H1 (cell line): ENCODE measurements around the gene PLD5. TPM values are rescaled to one million over a fixed set of nuclear protein-coding genes. Genes with fewer than 3 reads are reported as not detected.

ENCODE experiments used
- CTCF ChIA-PET: fragments of 300-600 bp; sonication (Branson Sonifier 250); formaldehyde crosslinking; loops from one replicate; lab custom pipeline; 2021; ENCODE audit not compliant: partially characterized antibody; lab: Charles Lee
- POLR2A ChIA-PET: fragments of 300-600 bp; sonication (Branson Sonifier 250); formaldehyde crosslinking; loops from one replicate; lab custom pipeline; 2021; ENCODE audit warnings: inconsistent platforms; ENCODE audit not compliant: partially characterized antibody; lab: Charles Lee
- DNase-seq, 2 experiments: peaks; one replicate each; pipeline versions ENCODE4 v3.0.0 to v3.0.0-alpha.2; 2010 to 2022; ENCODE audit warnings: low spot score in 2 of 2, low read depth in 1 of 2, mixed read lengths in 1 of 2
- FAIRE-seq: peaks from 2 replicates; lab custom pipeline; 2011; peaks lifted over from hg19 to GRCh38; lab: Jason Lieb, UNC
- H2AFZ ChIP-seq: 2 replicates; pipeline ENCODE4 v1.8.1; 2012; ENCODE audit warnings: low read length, inconsistent platforms
- H2AK5ac ChIP-seq: 2 replicates; pipeline ENCODE4 v1.6.1; 2013; ENCODE audit warnings: low read depth, low read length
- H2BK120ac ChIP-seq: replicated peaks from 2 replicates; pipeline ENCODE3; 2013; ENCODE audit warnings: low read depth, low read length, inconsistent platforms
- H2BK12ac ChIP-seq: 2 replicates; pipeline ENCODE4 v1.6.1; 2013; ENCODE audit warnings: low read depth, low read length
- H2BK15ac ChIP-seq: 2 replicates; pipeline ENCODE4 v1.6.1; 2013; ENCODE audit warnings: low read length
- H2BK20ac ChIP-seq: 2 replicates; pipeline ENCODE4 v1.6.1; 2013; ENCODE audit warnings: low read length
- H2BK5ac ChIP-seq: 2 replicates; pipeline ENCODE4 v1.6.1; 2013; ENCODE audit warnings: low read depth, low read length
- H3K14ac ChIP-seq: 2 replicates; pipeline ENCODE4 v1.6.1; 2013; ENCODE audit warnings: inconsistent platforms; ENCODE audit not compliant: insufficient read length
- H3K18ac ChIP-seq: 2 replicates; pipeline ENCODE4 v1.6.1; 2013; ENCODE audit warnings: low read length; ENCODE audit errors: extremely low read depth
- H3K23ac ChIP-seq: 2 replicates; pipeline ENCODE4 v1.6.1; 2013; ENCODE audit warnings: inconsistent platforms; ENCODE audit not compliant: insufficient read length
- H3K23me2 ChIP-seq: 2 replicates; pipeline ENCODE4 v1.6.1; 2013; ENCODE audit warnings: low read depth, low read length
- H3K27ac ChIP-seq: 2 replicates; pipeline ENCODE4 v1.6.1; 2011; ENCODE audit warnings: low read depth, low read length, inconsistent platforms
- H3K27me3 ChIP-seq, 4 experiments: replicated peaks in 1 of 4; 1 replicate in 1 of 4; 2 replicates in 3 of 4; pipeline versions ENCODE4 v1.6.1 to v1.8.1; 2011 to 2013; ENCODE audit warnings: low read length in 3 of 4, mild to moderate bottlenecking in 3 of 4, inconsistent platforms in 2 of 4, mixed read lengths in 2 of 4, moderate library complexity in 1 of 4; ENCODE audit not compliant: control insufficient read depth in 3 of 4, insufficient read depth in 3 of 4; ENCODE audit errors: extremely low read depth in 1 of 4
- H3K36me3 ChIP-seq, 4 experiments: 2 replicates each; pipeline versions ENCODE4 v1.6.1 to v1.8.1; 2011 to 2013; ENCODE audit warnings: mild to moderate bottlenecking in 4 of 4, low read length in 3 of 4, moderate library complexity in 2 of 4, control low read depth in 1 of 4, inconsistent platforms in 1 of 4; ENCODE audit not compliant: insufficient read depth in 4 of 4, control insufficient read depth in 2 of 4
- H3K4ac ChIP-seq: replicated peaks from 2 replicates; pipeline ENCODE3; 2013; ENCODE audit warnings: low read length, low read depth, mixed read lengths, inconsistent platforms; ENCODE audit not compliant: insufficient read length
- H3K4me1 ChIP-seq, 4 experiments: replicated peaks in 1 of 4; 1 replicate in 1 of 4; 2 replicates in 3 of 4; pipeline versions ENCODE4 v1.6.1 to v1.8.1; 2011 to 2013; ENCODE audit warnings: low read length in 3 of 4, inconsistent platforms in 2 of 4, mixed read lengths in 1 of 4; ENCODE audit not compliant: insufficient read depth in 4 of 4, control insufficient read depth in 3 of 4
- H3K4me2 ChIP-seq, 2 experiments: 2 replicates each; pipeline versions ENCODE4 v1.6.1 to v1.8.1; 2011 to 2013; ENCODE audit warnings: low read depth in 2 of 2, low read length in 2 of 2, control low read depth in 1 of 2, inconsistent platforms in 1 of 2, mild to moderate bottlenecking in 1 of 2; ENCODE audit not compliant: insufficient read depth in 1 of 2
- H3K4me3 ChIP-seq, 4 experiments: fragments of 200-600, 300-600 bp in 1 of 4; sonication (generic), shearing (Covaris generic), sonication (Bioruptor Twin) in 1 of 4; 2 replicates each; pipeline versions ENCODE4 v1.5.1 to v1.8.1; 2011 to 2016; ENCODE audit warnings: low read length in 4 of 4, low read depth in 3 of 4, control low read depth in 2 of 4, inconsistent platforms in 2 of 4, mild to moderate bottlenecking in 2 of 4, mixed read lengths in 1 of 4, moderate library complexity in 1 of 4; ENCODE audit not compliant: insufficient read depth in 2 of 4; ENCODE audit errors: extremely low read depth in 1 of 4
- H3K56ac ChIP-seq: replicated peaks from 2 replicates; pipeline ENCODE3; 2013; ENCODE audit warnings: low read depth, mild to moderate bottlenecking, mixed read lengths, low read length, inconsistent platforms; ENCODE audit not compliant: insufficient read length
- H3K79me1 ChIP-seq: 2 replicates; pipeline ENCODE4 v1.6.1; 2013; ENCODE audit warnings: low read depth, low read length, control low read depth
- H3K79me2 ChIP-seq, 2 experiments: 2 replicates each; pipeline versions ENCODE4 v1.6.1 to v1.8.1; 2012 to 2013; ENCODE audit warnings: low read length in 2 of 2, mild to moderate bottlenecking in 2 of 2, inconsistent platforms in 1 of 2; ENCODE audit not compliant: insufficient read depth in 2 of 2, control insufficient read depth in 1 of 2
- H3K9ac ChIP-seq, 4 experiments: replicated peaks in 1 of 4; 1 replicate in 1 of 4; 2 replicates in 3 of 4; pipeline versions ENCODE4 v1.6.1 to v1.8.1; 2011 to 2013; ENCODE audit warnings: low read depth in 3 of 4, low read length in 3 of 4, control low read depth in 2 of 4, mild to moderate bottlenecking in 2 of 4, moderate library complexity in 2 of 4, inconsistent platforms in 1 of 4; ENCODE audit errors: extremely low read depth in 1 of 4
- H3K9me3 ChIP-seq, 2 experiments: 2 replicates each; pipeline versions ENCODE4 v1.6.1 to v1.8.1; 2012 to 2013; ENCODE audit warnings: mild to moderate bottlenecking in 2 of 2, moderate library complexity in 2 of 2, control low read depth in 1 of 2, inconsistent platforms in 1 of 2, low read depth in 1 of 2, low read length in 1 of 2, mixed read lengths in 1 of 2; ENCODE audit not compliant: insufficient read depth in 2 of 2
- H4K20me1 ChIP-seq, 2 experiments: replicated peaks in 1 of 2; 2 replicates each; pipeline versions ENCODE3 to v1.8.1; 2011 to 2013; ENCODE audit warnings: inconsistent platforms in 2 of 2, low read length in 2 of 2, mild to moderate bottlenecking in 1 of 2; ENCODE audit not compliant: insufficient read depth in 2 of 2, control insufficient read depth in 1 of 2
- H4K5ac ChIP-seq: 2 replicates; pipeline ENCODE4 v1.6.1; 2013; ENCODE audit warnings: low read length, low read depth, mixed read lengths, inconsistent platforms; ENCODE audit not compliant: insufficient read length
- H4K8ac ChIP-seq: 2 replicates; pipeline ENCODE4 v1.8.0; 2013; ENCODE audit warnings: mild to moderate bottlenecking, moderate library complexity, low read length, inconsistent platforms; ENCODE audit not compliant: insufficient read depth; ENCODE audit errors: extremely low read depth
- H4K91ac ChIP-seq: replicated peaks from 2 replicates; pipeline ENCODE3; 2013; ENCODE audit warnings: low read length, mixed read lengths, inconsistent platforms; ENCODE audit not compliant: insufficient read length
- YY1 ChIP-seq: IDR thresholded peaks from 2 replicates; pipeline ENCODE4 v1.6.1; 2011; ENCODE audit warnings: low read depth, mild to moderate bottlenecking, low read length
- WGBS, 2 experiments: shearing (Covaris generic) in 1 of 2; methylation state at CpG; one replicate each; pipeline versions ENCODE4 v1.1.6 to v1.1.7; 2013 to 2015; ENCODE audit warnings: low lambda C conversion rate in 2 of 2, mixed read lengths in 2 of 2, inconsistent platforms in 1 of 2, low coverage in 1 of 2, missing lambda C conversion rate in 1 of 2; ENCODE audit not compliant: insufficient replicate concordance in 2 of 2, insufficient coverage in 1 of 2, insufficient read length in 1 of 2; ENCODE audit errors: extremely low coverage in 1 of 2, missing lambda C conversion rate in 1 of 2; 5-methylcytosine and 5-hydroxymethylcytosine counted together
- polyA plus RNA-seq, 7 experiments: library from polyadenylated mRNA; depleted of rRNA in 3 of 7; stranded (reverse) in 5 of 7; unstranded in 2 of 7; fragments of >200 nt in 5 of 7; fragments of 200-250 nt in 2 of 7; gene quantifications; 1 replicate in 5 of 7; 2 replicates in 1 of 7; 4 replicates in 1 of 7; pipeline versions ENCODE4 v1.2.1 to v1.2.3, GENCODE V29; 2011 to 2013; ENCODE audit warnings: missing spikeins in 2 of 7, mixed read lengths in 2 of 7
- total RNA-seq: library from RNA; stranded (reverse); fragmentation: NEBNext Ultra II Directional; extraction: Animal tissue kit (Norgen Biotek cat#: 25700); gene quantifications from 2 replicates; pipeline ENCODE4 v1.2.1, GENCODE V29; 2021

The PLD5 gene
- total and polyA plus RNA-seq, 2 of the 8 experiments (the other 6 are each of a cell fraction or from before 2014, with no cell fraction given), result 0.86 to 8.5 TPM

DNA sequence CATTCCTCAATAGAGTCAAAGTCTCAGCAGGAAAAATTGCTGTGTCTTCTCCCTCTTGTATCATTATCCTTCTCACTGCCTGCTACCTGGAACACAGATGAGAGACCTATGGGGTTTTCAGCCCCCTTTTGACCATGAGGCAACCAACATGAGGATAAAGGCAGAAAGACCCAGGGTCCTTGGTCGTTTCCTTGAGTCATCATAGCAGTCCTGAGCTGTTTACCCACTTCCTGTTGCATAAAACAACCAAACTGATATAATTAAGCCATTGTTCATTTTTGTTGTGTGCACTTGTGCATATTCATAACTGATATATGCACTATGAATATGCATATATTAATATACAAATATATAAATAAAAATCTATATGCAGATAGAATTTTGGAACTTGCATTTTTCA, 337.3 kb downstream of the PLD5 start:
- no peak overlapping the region for H2BK15ac ChIP-seq
- DNase-seq (no peak), FAIRE-seq (no peak)
- H2BK20ac ChIP-seq, result no peak overlapping the region
- ChIA-PET CTCF (no interaction called here), POLR2A (no interaction called here)
- no peak overlapping the region for H3K27ac ChIP-seq
- TF ChIP-seq YY1, result no peak
- H3K27me3 ChIP-seq, result no peaks in the 10 kb centered on the region
- no peak overlapping the region for H3K4me3 ChIP-seq
- no peaks in the 10 kb centered on the region for H3K9me3 ChIP-seq
- no peak overlapping the region for H4K5ac ChIP-seq
- H3K23ac ChIP-seq, result no peak overlapping the region
- no peaks in the 10 kb centered on the region for H3K79me2 ChIP-seq
- no peak overlapping the region for H3K4me2 ChIP-seq
- H3K14ac ChIP-seq, result no peak overlapping the region
- H2BK12ac ChIP-seq, result no peak overlapping the region
- no peak overlapping the region for H3K18ac ChIP-seq
- no peak overlapping the region for H4K8ac ChIP-seq
- no peaks in the 10 kb centered on the region for H3K36me3 ChIP-seq
- H3K23me2 ChIP-seq, result no peaks in the 10 kb centered on the region
- H3K56ac ChIP-seq, result no peak overlapping the region
- H2BK5ac ChIP-seq, result no peak overlapping the region
- no peak overlapping the region for H2BK120ac ChIP-seq
- H4K20me1 ChIP-seq, result no peaks in the 10 kb centered on the region
- H3K79me1 ChIP-seq, result no peaks in the 10 kb centered on the region
- H4K91ac ChIP-seq, result no peak overlapping the region
- H3K4ac ChIP-seq, result no peak overlapping the region
- 95% methylated on average over 1 of the region's 1 CpG; no CpG with 5 or more reads in 1 of the 2 experiments for WGBS, 2 experiments
- peaks cover 0 to 6% (median 4%) of the 10 kb centered on the region in 4 experiments; a peak in 4 of 7 replicates for H3K4me1 ChIP-seq
- H2AFZ ChIP-seq, result no peak overlapping the region
- H2AK5ac ChIP-seq, result no peak overlapping the region
- no peak overlapping the region for H3K9ac ChIP-seq
